Large intestine (tissue), 3 donors: ENCODE measurements around the gene MGAT5B. TPM values are rescaled to one million over a fixed set of nuclear protein-coding genes. Genes with fewer than 3 reads are reported as not detected.

ENCODE experiments used
- DNase-seq, 2 donors: peaks; one replicate each; pipeline versions ENCODE4 v3.0.0 to v3.0.0-alpha.2; 2013
- H3K27ac ChIP-seq: one replicate; pipeline ENCODE4 v1.5.1; 2013; ENCODE audit warnings: low read length
- H3K27me3 ChIP-seq: 2 replicates; pipeline ENCODE4 v1.6.1; 2013; ENCODE audit warnings: low read length; ENCODE audit not compliant: control insufficient read depth, insufficient read depth
- H3K36me3 ChIP-seq: 2 replicates; pipeline ENCODE4 v1.6.1; 2013; ENCODE audit warnings: low read length; ENCODE audit not compliant: control insufficient read depth, insufficient read depth
- H3K4me1 ChIP-seq: one replicate; pipeline ENCODE4 v1.6.1; 2013; ENCODE audit warnings: low read length; ENCODE audit not compliant: control insufficient read depth, insufficient read depth
- H3K4me3 ChIP-seq: one replicate; pipeline ENCODE4 v1.5.1; 2013; ENCODE audit warnings: low read length
- H3K9me3 ChIP-seq: one replicate; pipeline ENCODE4 v1.6.1; 2013; ENCODE audit warnings: mild to moderate bottlenecking, low read depth, low read length, moderate library complexity; ENCODE audit not compliant: control insufficient read depth
- WGBS: methylation state at CpG from one replicate; pipeline ENCODE4 v1.1.5; 2013; ENCODE audit warnings: low lambda C conversion rate; ENCODE audit not compliant: insufficient coverage; 5-methylcytosine and 5-hydroxymethylcytosine counted together
- polyA plus RNA-seq: library from polyadenylated mRNA; unstranded; fragments of 120-200 nt; gene quantifications from one replicate; pipeline ENCODE4 v1.2.1, GENCODE V29; 2013

MGAT5B gene
- polyA plus RNA-seq, 1 donor, result 1.4 TPM

GRCh38 chr17:76879254-76879653, 11.1 kb downstream of the MGAT5B start:
- Histone ChIP-seq H3K27me3 (peaks cover 24% of the 10 kb centered on the region), H3K36me3 (no peaks in the 10 kb centered on the region), H3K9me3 (no peaks in the 10 kb centered on the region), H3K4me3 (no peak overlapping the region), H3K4me1 (no peaks in the 10 kb centered on the region), H3K27ac (no peak overlapping the region)
- WGBS, result no CpG with 5 or more reads among the region's 14 CpGs
- DNase-seq, result no peak

GRCh38 chr17:76879691-76880090, 11.5 kb downstream of the MGAT5B start:
- Histone ChIP-seq H3K9me3 (no peaks in the 10 kb centered on the region), H3K36me3 (no peaks in the 10 kb centered on the region), H3K27me3 (peaks cover 24% of the 10 kb centered on the region), H3K4me1 (no peaks in the 10 kb centered on the region), H3K4me3 (no peak overlapping the region), H3K27ac (no peak overlapping the region)
- no CpG with 5 or more reads among the region's 10 CpGs for WGBS
- no peak for DNase-seq

- Histone ChIP-seq H3K27me3 (peaks cover 27% of the 10 kb centered on the region), H3K4me1 (no peaks in the 10 kb centered on the region), H3K27ac (no peak overlapping the region), H3K4me3 (no peak overlapping the region), H3K36me3 (no peaks in the 10 kb centered on the region), H3K9me3 (no peaks in the 10 kb centered on the region)
- WGBS, result no CpG with 5 or more reads among the region's 10 CpGs
- DNase-seq, result no peak
Observed at GRCh38 chr17:76880268-76880667, 12.1 kb downstream of the MGAT5B start.

- WGBS, result no CpG with 5 or more reads among the region's 12 CpGs
- H3K4me1 ChIP-seq, result no peaks in the 10 kb centered on the region
Observed at GRCh38 chr17:76880971-76881370, 12.8 kb downstream of the MGAT5B start.

GRCh38 chr17:76881408-76881807, 13.2 kb downstream of the MGAT5B start:
- Histone ChIP-seq H3K27ac (no peak overlapping the region), H3K36me3 (no peaks in the 10 kb centered on the region), H3K4me3 (no peak overlapping the region), H3K9me3 (no peaks in the 10 kb centered on the region), H3K27me3 (peaks cover 33% of the 10 kb centered on the region), H3K4me1 (no peaks in the 10 kb centered on the region)
- no CpG with 5 or more reads among the region's 6 CpGs for WGBS
- DNase-seq, result no peak

More at GRCh38 chr17:76880971-76881370, 12.8 kb downstream of the MGAT5B start:
- Histone ChIP-seq H3K27ac (no peak overlapping the region), H3K9me3 (no peaks in the 10 kb centered on the region), H3K36me3 (no peaks in the 10 kb centered on the region), H3K27me3 (peaks cover 33% of the 10 kb centered on the region), H3K4me3 (no peak overlapping the region)
- no peak for DNase-seq

GRCh38 chr17:76881966-76882365, 13.8 kb downstream of the MGAT5B start:
- Histone ChIP-seq H3K36me3 (no peaks in the 10 kb centered on the region), H3K27ac (no peak overlapping the region), H3K9me3 (no peaks in the 10 kb centered on the region), H3K4me1 (no peaks in the 10 kb centered on the region), H3K27me3 (peaks cover 33% of the 10 kb centered on the region), H3K4me3 (no peak overlapping the region)
- no CpG with 5 or more reads among the region's 20 CpGs for WGBS
- no peak for DNase-seq

GRCh38 chr17:76883744-76884525, 15.7 kb downstream of the MGAT5B start:
- no peaks in the 10 kb centered on the region for H3K4me1 ChIP-seq
- H3K27me3 ChIP-seq, result peaks cover 33% of the 10 kb centered on the region
- no peaks in the 10 kb centered on the region for H3K36me3 ChIP-seq
- no CpG with 5 or more reads among the region's 10 CpGs for WGBS
- DNase-seq, result no peak
- H3K4me3 ChIP-seq, result no peak overlapping the region
- no peaks in the 10 kb centered on the region for H3K9me3 ChIP-seq
- H3K27ac ChIP-seq, result no peak overlapping the region

GRCh38 chr17:76884995-76885893, 17.0 kb downstream of the MGAT5B start:
- no peaks in the 10 kb centered on the region for H3K9me3 ChIP-seq
- WGBS, result no CpG with 5 or more reads among the region's 16 CpGs
- no peak overlapping the region for H3K4me3 ChIP-seq
- H3K27me3 ChIP-seq, result peaks cover 21% of the 10 kb centered on the region
- no peak overlapping the region for H3K27ac ChIP-seq
- H3K36me3 ChIP-seq, result no peaks in the 10 kb centered on the region
- no peaks in the 10 kb centered on the region for H3K4me1 ChIP-seq
- no peak for DNase-seq

- peaks cover 15% of the 10 kb centered on the region for H3K27me3 ChIP-seq
- no peak overlapping the region for H3K27ac ChIP-seq
- no peak for DNase-seq
- H3K4me1 ChIP-seq, result no peaks in the 10 kb centered on the region
- H3K4me3 ChIP-seq, result no peak overlapping the region
- 80% methylated on average over 1 of the region's 5 CpGs for WGBS
- H3K36me3 ChIP-seq, result no peaks in the 10 kb centered on the region
- no peaks in the 10 kb centered on the region for H3K9me3 ChIP-seq
Observed at GRCh38 chr17:76885894-76886290, 17.7 kb downstream of the MGAT5B start.

- Histone ChIP-seq H3K36me3 (no peaks in the 10 kb centered on the region), H3K4me1 (no peaks in the 10 kb centered on the region), H3K4me3 (no peak overlapping the region), H3K9me3 (no peaks in the 10 kb centered on the region), H3K27me3 (peaks cover 10% of the 10 kb centered on the region), H3K27ac (no peak overlapping the region)
- DNase-seq, result no peak
- WGBS, result no CpG with 5 or more reads among the region's 5 CpGs
Observed at GRCh38 chr17:76886395-76886794, 18.2 kb downstream of the MGAT5B start.
